Vagina (tissue), 2 donors: ENCODE measurements around the gene KCNE4. TPM values are rescaled to one million over a fixed set of nuclear protein-coding genes. Genes with fewer than 3 reads are reported as not detected.

Experiments used
- DNase-seq, 2 donors: peaks; one replicate each; pipeline ENCODE4 v3.0.0-alpha.2; 2017; ENCODE audit errors: extremely low spot score in 2 of 2
- H3K27ac ChIP-seq: fragments of 200-600 bp; sonication (generic); one replicate; pipeline ENCODE4 v1.5.1; 2019
- H3K27me3 ChIP-seq: fragments of 200-600 bp; sonication (generic); one replicate; pipeline ENCODE4 v1.5.1; 2019
- H3K36me3 ChIP-seq, 2 donors: fragments of 200-600 bp; sonication (generic); one replicate each; pipeline ENCODE4 v1.5.1; 2017 to 2019
- H3K4me1 ChIP-seq: fragments of 200-600 bp; sonication (generic); one replicate; pipeline ENCODE4 v1.5.1; 2019
- H3K4me3 ChIP-seq, 2 donors: fragments of 200-600 bp; sonication (generic); 1 replicate in 1 of 2; 2 replicates in 1 of 2; pipeline ENCODE4 v1.5.1; 2016 to 2019
- H3K9me3 ChIP-seq: fragments of 200-600 bp; sonication (generic); one replicate; pipeline ENCODE4 v1.5.1; 2019
- CTCF ChIP-seq, 3 experiments: fragments of 450-650 bp in 2 of 3; fragments of 200-600 bp in 1 of 3; sonication (generic) in 1 of 3; IDR thresholded peaks; one replicate each; pipeline ENCODE4 v1.5.1; 2017 to 2019; ENCODE audit warnings: antibody characterized with exemption in 3 of 3, mild to moderate bottlenecking in 2 of 3, moderate library complexity in 2 of 3
- POLR2A ChIP-seq, 2 donors: fragments of 450-650 bp; IDR thresholded peaks; one replicate each; pipeline ENCODE4 v1.6.1; 2017; ENCODE audit warnings: antibody characterized with exemption in 2 of 2, mild to moderate bottlenecking in 2 of 2, moderate library complexity in 2 of 2
- POLR2AphosphoS5 ChIP-seq, 2 donors: sonication (generic); formaldehyde crosslinking; IDR thresholded peaks; one replicate each; pipeline ENCODE4 v1.9.0; 2017; ENCODE audit warnings: antibody characterized with exemption in 2 of 2, mild to moderate bottlenecking in 2 of 2, low read depth in 1 of 2; ENCODE audit not compliant: insufficient read depth in 1 of 2
- intact Hi-C: fragments of 100-400 bp; cut with DNase I; formaldehyde crosslinking; loops from one replicate; pipeline ENCODE4 v1.15.1; 2023
- total RNA-seq: library from RNA; depleted of rRNA; stranded (reverse); fragments of >200 nt; gene quantifications from one replicate; pipeline ENCODE4 v1.2.3, GENCODE V29; 2016

Gene KCNE4
- total RNA-seq, 1 donor from 2014 or later, result 4.9 TPM

GRCh38 chr2:223056701-223057418 is 4.9 kb downstream of the KCNE4 start:
- intact Hi-C loops, result no loop called here
- no peak for DNase-seq
- no peaks in the 10 kb centered on the region for H3K27me3 ChIP-seq
- H3K4me3 ChIP-seq, result no peak overlapping the region
- H3K36me3 ChIP-seq, result no peaks in the 10 kb centered on the region
- no peaks in the 10 kb centered on the region for H3K9me3 ChIP-seq
- TF ChIP-seq CTCF (IDR thresholded peaks at IDR 0.05) (no peak), POLR2AphosphoS5 (IDR thresholded peaks at IDR 0.05; ENCODE audit: insufficient read depth in 1 of 2, low read depth in 1 of 2) (peak in 1 of 2 donors; percentile 50), POLR2A (IDR thresholded peaks at IDR 0.05) (no peak)
- peaks cover 37% of the 10 kb centered on the region for H3K4me1 ChIP-seq
- H3K27ac ChIP-seq, result peak overlapping the region; percentile 87

GRCh38 chr2:223057569-223057968 is 5.6 kb downstream of the KCNE4 start:
- peaks cover 37% of the 10 kb centered on the region for H3K4me1 ChIP-seq
- DNase-seq, result no peak
- H3K4me3 ChIP-seq, result no peak overlapping the region
- no peaks in the 10 kb centered on the region for H3K36me3 ChIP-seq
- no peaks in the 10 kb centered on the region for H3K9me3 ChIP-seq
- TF ChIP-seq POLR2A (IDR thresholded peaks at IDR 0.05) (no peak), POLR2AphosphoS5 (IDR thresholded peaks at IDR 0.05; ENCODE audit: insufficient read depth in 1 of 2, low read depth in 1 of 2) (no peak), CTCF (IDR thresholded peaks at IDR 0.05) (no peak)
- peak overlapping the region; percentile 87 for H3K27ac ChIP-seq
- H3K27me3 ChIP-seq, result no peaks in the 10 kb centered on the region
- intact Hi-C loops, result no loop called here

GRCh38 chr2:223058952-223059716 is 7.1 kb downstream of the KCNE4 start:
- H3K27ac ChIP-seq, result no peak overlapping the region
- intact Hi-C loops, result no loop called here

GRCh38 chr2:223060201-223060825 is 8.3 kb downstream of the KCNE4 start:
- Histone ChIP-seq H3K27ac (no peak overlapping the region), H3K4me3 (no peak overlapping the region), H3K27me3 (no peaks in the 10 kb centered on the region), H3K4me1 (peaks cover 16% of the 10 kb centered on the region), H3K9me3 (no peaks in the 10 kb centered on the region), H3K36me3 (no peaks in the 10 kb centered on the region)
- intact Hi-C loops, result no loop called here
- TF ChIP-seq CTCF (IDR thresholded peaks at IDR 0.05) (no peak), POLR2A (IDR thresholded peaks at IDR 0.05) (no peak), POLR2AphosphoS5 (IDR thresholded peaks at IDR 0.05; ENCODE audit: insufficient read depth in 1 of 2, low read depth in 1 of 2) (no peak)
- no peak for DNase-seq

More at GRCh38 chr2:223058952-223059716, 7.1 kb downstream of the KCNE4 start:
- no peaks in the 10 kb centered on the region for H3K36me3 ChIP-seq
- H3K9me3 ChIP-seq, result no peaks in the 10 kb centered on the region
- H3K27me3 ChIP-seq, result no peaks in the 10 kb centered on the region
- H3K4me1 ChIP-seq, result peaks cover 27% of the 10 kb centered on the region
- no peak for DNase-seq
- TF ChIP-seq CTCF (IDR thresholded peaks at IDR 0.05) (no peak), POLR2A (IDR thresholded peaks at IDR 0.05) (no peak), POLR2AphosphoS5 (IDR thresholded peaks at IDR 0.05; ENCODE audit: insufficient read depth in 1 of 2, low read depth in 1 of 2) (no peak)
- no peak overlapping the region for H3K4me3 ChIP-seq
